Thyroid gland (tissue), 4 donors: ENCODE data around the gene NRK. TPM values are rescaled to one million over a fixed set of nuclear protein-coding genes. Genes with fewer than 3 reads are reported as not detected.
"Not testable (repeated sequence)": the region's sequence is repeated elsewhere in the genome, so short reads cannot be mapped to it uniquely, and the experiment has no call there.

Experiments
- DNase-seq, 2 donors: peaks; one replicate each; pipeline ENCODE4 v3.0.0-alpha.2; 2019
- H3K27ac ChIP-seq, 3 donors: fragments of 200-600 bp; sonication (generic); 1 replicate in 2 of 3; 2 replicates in 1 of 3; pipeline ENCODE4 v1.5.1; 2016 to 2019; ENCODE audit warnings: mild to moderate bottlenecking in 1 of 3, moderate library complexity in 1 of 3
- H3K27me3 ChIP-seq: fragments of 200-600 bp; sonication (generic); one replicate; pipeline ENCODE4 v1.5.1; 2019
- H3K36me3 ChIP-seq, 2 donors: fragments of 200-600 bp; sonication (generic); one replicate each; pipeline ENCODE4 v1.5.1; 2016 to 2019
- H3K4me1 ChIP-seq, 2 donors: fragments of 200-600 bp; sonication (generic); one replicate each; pipeline ENCODE4 v1.5.1; 2017 to 2019
- H3K4me3 ChIP-seq, 3 donors: fragments of 200-600 bp; sonication (generic); replicated peaks in 1 of 3; 1 replicate in 2 of 3; 2 replicates in 1 of 3; pipeline ENCODE4 v1.5.1; 2016; ENCODE audit warnings: mild to moderate bottlenecking in 1 of 3
- H3K9me3 ChIP-seq: fragments of 200-600 bp; sonication (generic); one replicate; pipeline ENCODE4 v1.5.1; 2017
- POLR2A ChIP-seq, 2 donors: fragments of 450-650 bp; IDR thresholded peaks; one replicate each; pipeline ENCODE4 v1.6.1; 2017; ENCODE audit warnings: antibody characterized with exemption in 2 of 2, mild to moderate bottlenecking in 2 of 2, moderate library complexity in 1 of 2
- WGBS, 2 donors: methylation state at CpG; one replicate each; pipeline ENCODE4 v1.1.5; 2017; 5-methylcytosine and 5-hydroxymethylcytosine counted together
- intact Hi-C: fragments of 100-400 bp; cut with DNase I; formaldehyde crosslinking; loops from one replicate; pipeline ENCODE4 v1.15.1; 2023
- total RNA-seq, 4 donors: library from RNA; depleted of rRNA; stranded (reverse); fragments of >200 nt; gene quantifications; one replicate each; pipeline ENCODE4 v1.2.3, GENCODE V29; 2016
- TF ChIP-seq, protein P1 (sequence below), 6 experiments: fragments of 200-600 bp in 3 of 6; fragments of 450-650 bp in 3 of 6; sonication (generic) in 3 of 6; IDR thresholded peaks; one replicate each; pipeline ENCODE4 v1.5.1; 2016 to 2019; ENCODE audit warnings: antibody characterized with exemption in 6 of 6, mild to moderate bottlenecking in 2 of 6, inconsistent platforms in 1 of 6, moderate library complexity in 1 of 6

Gene NRK
- total RNA-seq, 4 donors from 2014 or later = 0.67 to 1.9 (median 1.4) TPM

DNA sequence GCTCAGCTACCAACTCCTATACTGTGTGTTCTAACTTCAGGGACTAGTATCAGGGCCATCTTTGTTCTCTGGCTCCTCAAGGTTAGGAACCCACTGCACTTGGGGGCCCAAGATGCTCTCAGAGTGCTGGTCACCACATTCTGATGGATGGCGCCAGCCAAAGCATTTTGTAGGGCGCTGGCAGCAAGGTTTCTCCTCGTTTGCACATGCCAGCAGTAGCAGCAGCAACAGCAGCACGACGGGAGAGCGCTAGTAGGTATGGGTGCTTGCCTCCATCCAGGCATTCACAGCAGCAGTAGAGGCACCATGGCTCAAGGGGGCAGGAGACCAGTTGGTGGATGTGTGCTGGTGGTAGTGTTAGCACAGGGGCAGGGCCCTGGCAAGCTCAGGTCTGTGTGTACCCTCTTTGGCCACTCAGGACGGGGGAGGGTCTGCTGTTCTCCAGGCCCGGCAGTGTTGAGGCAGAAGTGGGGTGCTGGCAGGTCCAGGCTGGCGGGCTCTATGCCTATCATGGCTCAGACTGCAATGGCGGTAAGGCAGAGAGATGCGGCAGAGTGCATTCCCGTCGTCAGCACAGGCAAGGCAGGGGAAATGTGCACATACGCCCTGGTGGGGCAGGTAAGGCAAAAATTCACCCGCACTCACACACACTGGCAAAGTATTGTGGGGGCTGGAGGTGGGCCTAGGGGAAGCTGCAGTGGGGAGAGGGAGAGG is 159.6 kb downstream of the NRK start:
- WGBS, 2 donors = 87% methylated on average over 3 of the region's 15 CpGs; no CpG with 5 or more reads in 1 of the 2 donors
- no peaks in the 10 kb centered on the region for H3K27me3 ChIP-seq
- no peak for DNase-seq
- H3K27ac ChIP-seq = no peak overlapping the region
- H3K4me1 ChIP-seq = no peaks in the 10 kb centered on the region
- H3K4me3 ChIP-seq = no peak overlapping the region
- no peaks in the 10 kb centered on the region for H3K9me3 ChIP-seq
- TF ChIP-seq, protein P1, sequence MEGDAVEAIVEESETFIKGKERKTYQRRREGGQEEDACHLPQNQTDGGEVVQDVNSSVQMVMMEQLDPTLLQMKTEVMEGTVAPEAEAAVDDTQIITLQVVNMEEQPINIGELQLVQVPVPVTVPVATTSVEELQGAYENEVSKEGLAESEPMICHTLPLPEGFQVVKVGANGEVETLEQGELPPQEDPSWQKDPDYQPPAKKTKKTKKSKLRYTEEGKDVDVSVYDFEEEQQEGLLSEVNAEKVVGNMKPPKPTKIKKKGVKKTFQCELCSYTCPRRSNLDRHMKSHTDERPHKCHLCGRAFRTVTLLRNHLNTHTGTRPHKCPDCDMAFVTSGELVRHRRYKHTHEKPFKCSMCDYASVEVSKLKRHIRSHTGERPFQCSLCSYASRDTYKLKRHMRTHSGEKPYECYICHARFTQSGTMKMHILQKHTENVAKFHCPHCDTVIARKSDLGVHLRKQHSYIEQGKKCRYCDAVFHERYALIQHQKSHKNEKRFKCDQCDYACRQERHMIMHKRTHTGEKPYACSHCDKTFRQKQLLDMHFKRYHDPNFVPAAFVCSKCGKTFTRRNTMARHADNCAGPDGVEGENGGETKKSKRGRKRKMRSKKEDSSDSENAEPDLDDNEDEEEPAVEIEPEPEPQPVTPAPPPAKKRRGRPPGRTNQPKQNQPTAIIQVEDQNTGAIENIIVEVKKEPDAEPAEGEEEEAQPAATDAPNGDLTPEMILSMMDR (IDR thresholded peaks at IDR 0.05) = no peak
- no peak for TF ChIP-seq POLR2A (IDR thresholded peaks at IDR 0.05)
- H3K36me3 ChIP-seq = no peaks in the 10 kb centered on the region
- intact Hi-C loops = no loop called here

DNA sequence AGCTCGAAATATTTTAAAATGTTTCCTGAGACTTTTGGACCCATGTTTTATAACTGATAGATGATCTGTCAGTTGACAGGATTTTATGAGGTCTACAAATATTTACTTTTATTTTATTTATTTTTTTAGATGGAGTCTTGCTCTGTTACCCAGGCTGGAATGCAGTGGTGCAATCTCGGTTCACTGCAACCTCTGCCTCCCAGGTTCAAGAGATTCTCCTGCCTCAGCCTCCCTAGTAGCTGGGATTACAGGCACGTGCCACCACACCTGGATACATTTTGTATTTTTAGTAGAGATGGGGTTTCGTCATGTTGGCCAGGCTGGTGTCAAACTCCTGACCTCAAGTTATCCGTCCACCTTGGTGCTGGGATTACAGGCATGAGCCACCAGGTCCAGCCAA is 166.1 kb downstream of the NRK start:
- H3K27ac ChIP-seq, H3K27me3 ChIP-seq, H3K36me3 ChIP-seq, H3K9me3 ChIP-seq, DNase-seq, intact Hi-C loops, H3K4me1 ChIP-seq, H3K4me3 ChIP-seq: not testable (repeated sequence)
- WGBS, 2 donors = 79 to 93% methylated on average over 5 of the region's 5 CpGs

DNA sequence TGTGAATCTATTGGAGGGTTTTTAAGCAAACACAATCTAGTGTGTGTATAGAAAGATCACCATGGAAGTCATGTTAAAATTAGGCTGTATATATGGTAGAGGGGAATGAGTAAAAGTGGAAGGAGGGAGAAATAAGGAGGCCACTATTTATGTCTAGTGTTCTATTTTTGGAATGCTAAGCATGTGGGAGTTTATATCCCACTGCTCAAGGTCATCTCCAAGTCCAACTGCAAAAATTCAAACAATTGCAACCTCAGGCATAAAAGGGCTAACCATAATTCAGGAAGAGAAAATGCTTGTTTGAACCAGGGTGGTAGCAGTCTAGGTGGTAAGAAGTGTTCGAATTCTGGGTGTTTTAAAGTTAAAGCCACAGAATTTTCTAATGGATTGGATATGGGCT is 177.0 kb downstream of the NRK start:
- no peaks in the 10 kb centered on the region for H3K9me3 ChIP-seq
- H3K4me3 ChIP-seq = no peak overlapping the region
- H3K4me1 ChIP-seq = no peaks in the 10 kb centered on the region
- intact Hi-C loops = no loop called here
- WGBS, 2 donors = 75 to 84% methylated on average over 1 of the region's 1 CpG
- DNase-seq = no peak
- TF ChIP-seq POLR2A (IDR thresholded peaks at IDR 0.05) = no peak
- TF ChIP-seq, protein P1 (IDR thresholded peaks at IDR 0.05) = no peak
- H3K36me3 ChIP-seq = no peaks in the 10 kb centered on the region
- no peaks in the 10 kb centered on the region for H3K27me3 ChIP-seq
- no peak overlapping the region for H3K27ac ChIP-seq

DNA sequence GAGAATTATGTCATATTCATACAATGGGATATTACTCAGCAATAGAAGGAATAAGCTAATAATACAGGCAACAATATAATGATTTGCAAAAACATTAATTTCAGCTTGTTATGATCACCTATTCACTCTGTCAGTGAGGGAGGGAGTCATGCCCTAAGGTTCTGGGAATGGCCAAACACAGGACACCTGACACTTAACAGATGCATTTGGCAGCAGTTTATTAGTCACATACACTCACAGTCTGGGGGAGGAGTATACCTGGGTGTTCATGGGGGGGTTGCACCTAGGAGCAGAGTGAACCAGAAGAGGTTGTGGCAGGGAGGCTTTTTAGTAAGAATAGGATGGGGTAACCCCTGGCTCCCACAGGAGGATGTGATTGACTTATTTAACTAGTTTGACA is 177.9 kb downstream of the NRK start:
- Histone ChIP-seq H3K27me3 (no peaks in the 10 kb centered on the region), H3K4me1 (no peaks in the 10 kb centered on the region), H3K9me3 (no peaks in the 10 kb centered on the region), H3K27ac (no peak overlapping the region), H3K36me3 (no peaks in the 10 kb centered on the region), H3K4me3 (no peak overlapping the region)
- TF ChIP-seq, protein P1 (IDR thresholded peaks at IDR 0.05) = no peak
- TF ChIP-seq POLR2A (IDR thresholded peaks at IDR 0.05) = no peak
- DNase-seq = no peak
- intact Hi-C loops = no loop called here

DNA sequence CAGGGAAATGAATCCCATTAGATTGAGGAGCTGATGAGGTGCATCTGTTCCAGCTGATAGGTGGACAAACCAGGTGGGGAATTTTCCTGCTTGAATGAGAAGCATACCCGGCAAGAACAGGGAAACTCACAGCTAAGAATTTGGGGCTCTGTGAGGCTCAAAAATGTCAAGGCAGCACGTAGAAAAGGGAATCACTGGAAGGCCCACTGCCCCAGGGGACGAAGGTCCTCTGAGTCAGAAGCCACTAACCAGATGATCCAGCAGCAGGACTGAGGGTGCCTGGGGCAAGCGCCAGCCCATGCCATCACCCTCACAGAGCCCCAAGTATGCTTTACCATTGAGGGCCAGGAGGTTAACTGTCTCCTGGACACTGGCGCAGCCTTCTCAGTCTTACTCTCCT is 178.3 kb downstream of the NRK start:
- intact Hi-C loops, H3K36me3 ChIP-seq, H3K27ac ChIP-seq, DNase-seq, H3K9me3 ChIP-seq, H3K4me3 ChIP-seq, H3K27me3 ChIP-seq, H3K4me1 ChIP-seq: not testable (repeated sequence)
- WGBS, 2 donors = 92 to 100% methylated on average over 2 to 3 of the region's 5 CpGs

DNA sequence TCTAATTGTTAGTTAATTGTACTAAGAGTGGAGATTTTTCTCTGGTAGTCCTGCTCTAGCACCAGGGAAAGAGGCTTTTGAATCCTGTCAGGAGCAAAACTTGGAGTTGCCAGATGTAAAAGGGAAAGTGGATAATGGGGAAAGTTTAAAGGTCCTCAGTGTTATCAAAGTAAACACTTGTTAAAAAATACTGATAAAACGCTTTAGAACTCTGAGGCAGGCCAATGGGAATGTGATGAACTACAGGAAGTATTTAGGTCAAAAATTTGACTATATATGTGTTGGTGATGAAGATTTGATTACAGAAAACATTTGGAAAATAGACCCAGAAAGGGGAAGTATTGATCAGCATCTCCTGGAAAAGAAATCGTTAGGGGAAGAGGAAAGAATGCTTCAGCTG is 183.3 kb downstream of the NRK start:
- intact Hi-C loops = no loop called here
- no peak for DNase-seq
- Histone ChIP-seq H3K4me1 (no peaks in the 10 kb centered on the region), H3K36me3 (no peaks in the 10 kb centered on the region), H3K27me3 (no peaks in the 10 kb centered on the region), H3K9me3 (no peaks in the 10 kb centered on the region), H3K27ac (no peak overlapping the region), H3K4me3 (no peak overlapping the region)
- 65 to 67% methylated on average over 2 of the region's 2 CpGs for WGBS, 2 donors
- TF ChIP-seq POLR2A (IDR thresholded peaks at IDR 0.05) = no peak
- TF ChIP-seq, protein P1 (IDR thresholded peaks at IDR 0.05) = no peak
